Psoas muscle (tissue), 8 donors: ENCODE data around the gene HSPA12A. TPM values are rescaled to one million over a fixed set of nuclear protein-coding genes. Genes with fewer than 3 reads are reported as not detected.

Experiments
- ATAC-seq, 4 donors: fragments of 200-7000 bp; cut with Tn5 transposase; one replicate each; pipeline ENCODE4 v1.9.1; 2020; ENCODE audit warnings: moderate library complexity in 3 of 4, mild to moderate bottlenecking in 2 of 4
- DNase-seq, 2 donors: peaks; one replicate each; pipeline ENCODE4 v3.0.0-alpha.2; 2020
- H3K27ac ChIP-seq: fragments of 200-600 bp; one replicate; pipeline ENCODE4 v1.8.0; 2022
- H3K27me3 ChIP-seq, 3 donors: fragments of 200-600 bp in 1 of 3; one replicate each; pipeline versions ENCODE4 v1.6.1 to v1.8.0; 2013 to 2022; ENCODE audit warnings: low read length in 2 of 3, mild to moderate bottlenecking in 2 of 3, moderate library complexity in 1 of 3; ENCODE audit not compliant: insufficient read depth in 3 of 3
- H3K36me3 ChIP-seq, 2 donors: fragments of 200-600 bp in 1 of 2; one replicate each; pipeline versions ENCODE4 v1.6.1 to v1.8.0; 2013 to 2022; ENCODE audit warnings: low read depth in 1 of 2, mild to moderate bottlenecking in 1 of 2, moderate library complexity in 1 of 2; ENCODE audit not compliant: insufficient read depth in 1 of 2
- H3K4me1 ChIP-seq: fragments of 200-600 bp; one replicate; pipeline ENCODE4 v1.8.0; 2022
- H3K4me3 ChIP-seq: fragments of 200-600 bp; one replicate; pipeline ENCODE4 v1.8.0; 2022; ENCODE audit warnings: mild to moderate bottlenecking
- H3K9me3 ChIP-seq: fragments of 200-600 bp; one replicate; pipeline ENCODE4 v1.8.0; 2022
- CTCF ChIP-seq: fragments of 200-600 bp; IDR thresholded peaks from one replicate; pipeline ENCODE4 v1.8.0; 2022; ENCODE audit warnings: antibody characterized with exemption
- WGBS, 3 donors: extraction: QIAGEN DNeasy Blood & Tissue Kit; methylation state at CpG; one replicate each; pipeline versions ENCODE4 v1.1.6 to v1.1.7; 2013; 5-methylcytosine and 5-hydroxymethylcytosine counted together
- intact Hi-C, 2 donors: fragments of 100-400 bp; cut with DNase I; formaldehyde crosslinking; loops; one replicate each; pipeline versions ENCODE4 v1.11.0 to v1.14.2; 2022
- polyA plus RNA-seq, 3 donors: library from polyadenylated mRNA; stranded (reverse); fragments of 200-250 nt; gene quantifications; one replicate each; pipeline ENCODE4 v1.2.3, GENCODE V29; 2013
- total RNA-seq, 4 donors: library from RNA; stranded (reverse); fragmentation: NEBNext Ultra II Directional in 2 of 4; extraction: Animal tissue kit (Norgen Biotek cat#: 25700) in 2 of 4; gene quantifications; one replicate each; pipeline versions ENCODE4 v1.2.1 to v1.2.4, GENCODE V29; 2021 to 2023
- donor health status: healthy with polysubstance abuse.
- donor health status: DM: no; HTN: no; CAD: no; lungs with moderate emphysema.
- donor health status: Bipolar disorder and iron deficiency.
- donor health status: healthy.
- donor health status: DM: yes; HTN: yes; CAD: no.
- donor health status: DM: no; HTN: no; CAD: no.
- donor health status: DM: no; HTN: no; CAD: no.
- donor health status: DM: yes; HTN: yes; CAD: no.

The HSPA12A gene
- total and polyA plus RNA-seq, 7 donors: 2.6 to 11.4 (median 7.0) TPM

- ATAC-seq: peak; percentile 42 to 53 (median 47)
- Histone ChIP-seq H3K9me3 (no peaks in the 10 kb centered on the region), H3K36me3 (peaks cover 0 to 2% of the 10 kb centered on the region in 2 donors), H3K4me3 (no peak overlapping the region), H3K27ac (no peak overlapping the region), H3K4me1 (no peaks in the 10 kb centered on the region), H3K27me3 (no peaks in the 10 kb centered on the region)
- peak in 1 of 2 donors; percentile 42 for DNase-seq
- 34 to 47% (median 43%) methylated on average over 17 of the region's 17 CpGs for WGBS, 3 donors
- intact Hi-C loops: loop anchor here in 1 of 2 donors (5.0 kb wide), 1 partner anchor 47 kb away; no protein-coding TSS in a partner anchor
- peak; percentile 41 for TF ChIP-seq CTCF
These were observed 51.7 kb downstream of the HSPA12A start for GRCh38 chr10:116690356-116691322.

GRCh38 chr10:116689744-116690143, 52.6 kb downstream of the HSPA12A start:
- Histone ChIP-seq H3K27me3 (no peaks in the 10 kb centered on the region), H3K4me1 (no peaks in the 10 kb centered on the region), H3K27ac (no peak overlapping the region), H3K36me3 (peaks cover 0 to 2% of the 10 kb centered on the region in 2 donors), H3K4me3 (no peak overlapping the region), H3K9me3 (no peaks in the 10 kb centered on the region)
- no peak for DNase-seq
- 88 to 98% (median 93%) methylated on average over 4 of the region's 4 CpGs for WGBS, 3 donors
- no peak for TF ChIP-seq CTCF
- no peak for ATAC-seq
- intact Hi-C loops: loop anchor here (5.0 to 10.0 kb wide), 2 partner anchors 48 to 485 kb away; no protein-coding TSS in a partner anchor

- Histone ChIP-seq H3K4me1 (no peaks in the 10 kb centered on the region), H3K36me3 (peaks cover 0 to 2% of the 10 kb centered on the region in 2 donors), H3K27ac (peak overlapping the region; percentile 9), H3K4me3 (no peak overlapping the region), H3K27me3 (no peaks in the 10 kb centered on the region), H3K9me3 (no peaks in the 10 kb centered on the region)
- 54 to 73% (median 60%) methylated on average over 7 of the region's 7 CpGs for WGBS, 3 donors
- intact Hi-C loops: loop anchor here in 1 of 2 donors (10.0 kb wide), 1 partner anchor 486 kb away; no protein-coding TSS in a partner anchor
- DNase-seq (no peak), ATAC-seq (no peak)
- TF ChIP-seq CTCF: no peak
These were observed 53.4 kb downstream of the HSPA12A start for GRCh38 chr10:116688741-116689495.

- intact Hi-C loops: loop anchor here in 1 of 2 donors (10.0 kb wide), 1 partner anchor 487 kb away; no protein-coding TSS in a partner anchor
- H3K27me3 ChIP-seq: no peaks in the 10 kb centered on the region
- H3K9me3 ChIP-seq: no peaks in the 10 kb centered on the region
- 22 to 29% (median 23%) methylated on average over 7 of the region's 7 CpGs for WGBS, 3 donors
- H3K4me3 ChIP-seq: no peak overlapping the region
- TF ChIP-seq CTCF: no peak
- ATAC-seq (peak in 1 of 4 donors; percentile 50), DNase-seq (no peak)
- peaks cover 0 to 2% of the 10 kb centered on the region in 2 donors for H3K36me3 ChIP-seq
- H3K27ac ChIP-seq: no peak overlapping the region
- H3K4me1 ChIP-seq: no peaks in the 10 kb centered on the region
These were observed 54.1 kb downstream of the HSPA12A start for GRCh38 chr10:116688241-116688711.
